ENCODE results near the gene ARHGAP20.
"Not testable (repeated sequence)": the region's sequence is repeated elsewhere in the genome, so short reads cannot be mapped to it uniquely, and the experiment has no call there.

Gene ARHGAP20

GRCh38 chr11:110712659-110713448 is 617 bp upstream of the ARHGAP20 start:
- no peak for DNase-seq

- DNase-seq: no peak
These were observed 825 bp downstream of the ARHGAP20 start for GRCh38 chr11:110711448-110711775.

GRCh38 chr11:110710628-110711381 is 1.4 kb downstream of the ARHGAP20 start:
- no peak for DNase-seq

GRCh38 chr11:110704210-110704864 is 7.9 kb downstream of the ARHGAP20 start:
- DNase-seq: no peak

- no peak for DNase-seq
These were observed 20.3 kb downstream of the ARHGAP20 start for GRCh38 chr11:110691926-110692325.

- DNase-seq: no peak
These were observed 22.9 kb downstream of the ARHGAP20 start for GRCh38 chr11:110689306-110689705.

- DNase-seq: no peak
These were observed 32.8 kb downstream of the ARHGAP20 start for GRCh38 chr11:110679323-110679975.

GRCh38 chr11:110675548-110675947 is 36.7 kb downstream of the ARHGAP20 start:
- DNase-seq: no peak

GRCh38 chr11:110665689-110666465 is 46.4 kb downstream of the ARHGAP20 start:
- no peak for DNase-seq

GRCh38 chr11:110655967-110656366 is 56.3 kb downstream of the ARHGAP20 start:
- DNase-seq: no peak

GRCh38 chr11:110654456-110654855 is 57.8 kb downstream of the ARHGAP20 start:
- no peak for DNase-seq

- no peak for DNase-seq
These were observed 67.0 kb downstream of the ARHGAP20 start for GRCh38 chr11:110645253-110645652.

GRCh38 chr11:110634370-110634769 is 77.9 kb downstream of the ARHGAP20 start:
- no peak for DNase-seq

GRCh38 chr11:110631551-110631950 is 80.7 kb downstream of the ARHGAP20 start:
- no peak for DNase-seq

- no peak for DNase-seq
These were observed 82.6 kb downstream of the ARHGAP20 start for GRCh38 chr11:110629594-110629993.

- no peak for DNase-seq
These were observed 90.4 kb downstream of the ARHGAP20 start for GRCh38 chr11:110621826-110622225.

- DNase-seq: not testable (repeated sequence)
These were observed 92.9 kb downstream of the ARHGAP20 start for GRCh38 chr11:110619366-110619765.

- no peak for DNase-seq
These were observed 98.2 kb downstream of the ARHGAP20 start for GRCh38 chr11:110614031-110614430.

GRCh38 chr11:110613197-110613918 is 98.9 kb downstream of the ARHGAP20 start:
- no peak for DNase-seq

GRCh38 chr11:110606415-110606814 is 105.8 kb downstream of the ARHGAP20 start:
- DNase-seq: no peak

GRCh38 chr11:110601936-110602335 is 110.3 kb downstream of the ARHGAP20 start:
- DNase-seq: no peak

GRCh38 chr11:110600322-110600721 is 111.9 kb downstream of the ARHGAP20 start:
- no peak for DNase-seq

Data from CD4-positive, alpha-beta T cell treated with Interleukin-12 subunit alpha and Interleukin-12 subunit beta, for 1 hour (primary cell).